Transverse colon (tissue), 4 donors: ENCODE measurements around the gene AZGP1.

Experiments used
- EP300 ChIP-seq: sonication (generic); formaldehyde crosslinking; IDR thresholded peaks from one replicate; pipeline ENCODE4 v1.6.1; 2017; ENCODE audit warnings: antibody characterized with exemption, low read depth
- POLR2A ChIP-seq: fragments of 450-650 bp; IDR thresholded peaks from one replicate; pipeline ENCODE4 v1.6.1; 2016; ENCODE audit warnings: antibody characterized with exemption, mild to moderate bottlenecking, moderate library complexity
- POLR2AphosphoS5 ChIP-seq, 3 donors: sonication (generic); formaldehyde crosslinking; IDR thresholded peaks; one replicate each; pipeline ENCODE4 v1.6.1; 2016; ENCODE audit warnings: antibody characterized with exemption in 3 of 3
- TF ChIP-seq, protein P1 (sequence below), 5 experiments: fragments of 200-600 bp in 3 of 5; fragments of 450-650 bp in 2 of 5; sonication (generic) in 3 of 5; IDR thresholded peaks; 1 replicate in 2 of 5; 2 replicates in 3 of 5; pipeline ENCODE4 v1.5.1; 2016 to 2017; ENCODE audit warnings: antibody characterized with exemption in 5 of 5, inconsistent platforms in 3 of 5, mild to moderate bottlenecking in 2 of 5, moderate library complexity in 1 of 5

DNA sequence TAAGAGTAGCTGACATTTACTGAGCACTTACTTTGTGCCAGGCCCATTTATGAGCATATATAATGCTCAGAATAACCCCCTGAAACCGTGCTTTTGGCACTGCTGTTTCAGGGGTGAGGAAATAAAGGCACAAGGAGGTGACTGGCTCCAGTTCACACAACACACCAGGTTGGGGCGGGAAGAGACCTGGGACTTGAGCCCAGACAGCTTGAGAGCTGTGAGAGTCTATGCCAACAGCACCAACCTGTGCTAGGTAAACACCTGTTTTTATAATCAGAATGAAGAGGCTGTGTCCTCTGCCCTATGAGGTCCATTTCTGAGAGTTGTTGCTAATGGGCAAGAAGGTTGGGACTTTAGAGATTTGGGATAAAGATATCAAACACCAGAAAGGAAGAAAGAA lies 8.8 kb upstream of the AZGP1 start:
- TF ChIP-seq, protein P1, sequence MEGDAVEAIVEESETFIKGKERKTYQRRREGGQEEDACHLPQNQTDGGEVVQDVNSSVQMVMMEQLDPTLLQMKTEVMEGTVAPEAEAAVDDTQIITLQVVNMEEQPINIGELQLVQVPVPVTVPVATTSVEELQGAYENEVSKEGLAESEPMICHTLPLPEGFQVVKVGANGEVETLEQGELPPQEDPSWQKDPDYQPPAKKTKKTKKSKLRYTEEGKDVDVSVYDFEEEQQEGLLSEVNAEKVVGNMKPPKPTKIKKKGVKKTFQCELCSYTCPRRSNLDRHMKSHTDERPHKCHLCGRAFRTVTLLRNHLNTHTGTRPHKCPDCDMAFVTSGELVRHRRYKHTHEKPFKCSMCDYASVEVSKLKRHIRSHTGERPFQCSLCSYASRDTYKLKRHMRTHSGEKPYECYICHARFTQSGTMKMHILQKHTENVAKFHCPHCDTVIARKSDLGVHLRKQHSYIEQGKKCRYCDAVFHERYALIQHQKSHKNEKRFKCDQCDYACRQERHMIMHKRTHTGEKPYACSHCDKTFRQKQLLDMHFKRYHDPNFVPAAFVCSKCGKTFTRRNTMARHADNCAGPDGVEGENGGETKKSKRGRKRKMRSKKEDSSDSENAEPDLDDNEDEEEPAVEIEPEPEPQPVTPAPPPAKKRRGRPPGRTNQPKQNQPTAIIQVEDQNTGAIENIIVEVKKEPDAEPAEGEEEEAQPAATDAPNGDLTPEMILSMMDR (IDR thresholded peaks at IDR 0.05): no peak
- TF ChIP-seq POLR2A: no peak
- TF ChIP-seq POLR2AphosphoS5 (IDR thresholded peaks at IDR 0.05): no peak
- no peak for TF ChIP-seq EP300
